ENCODE results near the gene GMPR.

Gene GMPR

GRCh38 chr6:16324606-16325225 lies 86.3 kb downstream of the GMPR start:
- H3K4me3 ChIP-seq (ENCODE audit: low read depth, low read length) = no peak overlapping the region

- H3K4me3 ChIP-seq (ENCODE audit: low read depth, low read length) = no peak overlapping the region
Measured at GRCh38 chr6:16326531-16326930, 88.1 kb downstream of the GMPR start.

GRCh38 chr6:16326971-16327776 lies 88.8 kb downstream of the GMPR start:
- no peak overlapping the region for H3K4me3 ChIP-seq (ENCODE audit: low read depth, low read length)

GRCh38 chr6:16327777-16328325 lies 89.5 kb downstream of the GMPR start:
- H3K4me3 ChIP-seq (ENCODE audit: low read depth, low read length) = no peak overlapping the region

GRCh38 chr6:16329233-16329632 lies 90.8 kb downstream of the GMPR start:
- no peak overlapping the region for H3K4me3 ChIP-seq (ENCODE audit: low read depth, low read length)

GRCh38 chr6:16331384-16332174 lies 93.2 kb downstream of the GMPR start:
- no peak overlapping the region for H3K4me3 ChIP-seq (ENCODE audit: low read depth, low read length)

- no peak overlapping the region for H3K4me3 ChIP-seq (ENCODE audit: low read depth, low read length)
Measured at GRCh38 chr6:16332175-16332542, 93.8 kb downstream of the GMPR start.

GRCh38 chr6:16333580-16333979 lies 95.2 kb downstream of the GMPR start:
- no peak overlapping the region for H3K4me3 ChIP-seq (ENCODE audit: low read depth, low read length)

- no peak overlapping the region for H3K4me3 ChIP-seq (ENCODE audit: low read depth, low read length)
Measured at GRCh38 chr6:16334671-16335070, 96.3 kb downstream of the GMPR start.

- H3K4me3 ChIP-seq (ENCODE audit: low read depth, low read length) = no peak overlapping the region
Measured at GRCh38 chr6:16335176-16335575, 96.8 kb downstream of the GMPR start.

- no peak overlapping the region for H3K4me3 ChIP-seq (ENCODE audit: low read depth, low read length)
Measured at GRCh38 chr6:16336056-16336818, 97.8 kb downstream of the GMPR start.

GRCh38 chr6:16336911-16337294 lies 98.5 kb downstream of the GMPR start:
- no peak overlapping the region for H3K4me3 ChIP-seq (ENCODE audit: low read depth, low read length)

GRCh38 chr6:16337295-16337975 lies 99.0 kb downstream of the GMPR start:
- no peak overlapping the region for H3K4me3 ChIP-seq (ENCODE audit: low read depth, low read length)

- no peak overlapping the region for H3K4me3 ChIP-seq (ENCODE audit: low read depth, low read length)
Measured at GRCh38 chr6:16338577-16339264, 100.3 kb downstream of the GMPR start.

GRCh38 chr6:16339265-16339587 lies 100.8 kb downstream of the GMPR start:
- H3K4me3 ChIP-seq (ENCODE audit: low read depth, low read length) = no peak overlapping the region

- no peak overlapping the region for H3K4me3 ChIP-seq (ENCODE audit: low read depth, low read length)
Measured at GRCh38 chr6:16343593-16343992, 105.2 kb downstream of the GMPR start.

GRCh38 chr6:16344756-16345155 lies 106.4 kb downstream of the GMPR start:
- no peak overlapping the region for H3K4me3 ChIP-seq (ENCODE audit: low read depth, low read length)
